CD4-positive, alpha-beta memory T cell (primary cell): Measurements from ENCODE around the gene LYZ. TPM values are rescaled to one million over a fixed set of nuclear protein-coding genes. Genes with fewer than 3 reads are reported as not detected.

Source experiments
- CTCF ChIA-PET: fragments of 350-600 bp; sonication (Branson Sonifier 250); formaldehyde crosslinking; loops from one replicate; lab custom pipeline; 2021; ENCODE audit warnings: inconsistent platforms; ENCODE audit not compliant: partially characterized antibody; lab: Charles Lee
- POLR2A ChIA-PET: fragments of 350-600 bp; sonication (Branson Sonifier 250); formaldehyde crosslinking; loops from one replicate; lab custom pipeline; 2021; ENCODE audit not compliant: partially characterized antibody; lab: Charles Lee
- DNase-seq, 5 donors: peaks; one replicate each; pipeline versions ENCODE4 v3.0.0 to v3.0.0-alpha.2; 2020 to 2022; ENCODE audit warnings: mixed read lengths in 1 of 5
- H3K27ac ChIP-seq: one replicate; pipeline ENCODE4 v1.7.0; 2013; ENCODE audit warnings: low read depth, low read length
- H3K27me3 ChIP-seq: 2 replicates; pipeline ENCODE4 v1.7.0; 2013; ENCODE audit warnings: mild to moderate bottlenecking, low read length, moderate library complexity; ENCODE audit not compliant: insufficient read depth
- H3K36me3 ChIP-seq: 2 replicates; pipeline ENCODE4 v1.7.0; 2013; ENCODE audit warnings: mild to moderate bottlenecking, low read length, moderate library complexity; ENCODE audit not compliant: insufficient read depth
- H3K4me1 ChIP-seq: 2 replicates; pipeline ENCODE4 v1.7.0; 2013; ENCODE audit warnings: mild to moderate bottlenecking, low read length, moderate library complexity; ENCODE audit not compliant: insufficient read depth
- H3K4me3 ChIP-seq, 2 donors: one replicate each; pipeline ENCODE4 v1.7.0; 2013; ENCODE audit warnings: low read length in 2 of 2, mild to moderate bottlenecking in 1 of 2
- H3K9me3 ChIP-seq, 2 donors: one replicate each; pipeline ENCODE4 v1.7.0; 2013; ENCODE audit warnings: low read length in 2 of 2, control low read depth in 1 of 2; ENCODE audit not compliant: control insufficient read depth in 1 of 2
- H3K27ac Mint-ChIP-seq, 7 donors: one replicate each; pipeline ENCODE4 v1.8.0; 2020 to 2021; ENCODE audit warnings: mixed read lengths in 7 of 7, mild to moderate bottlenecking in 6 of 7, inconsistent platforms in 3 of 7, moderate library complexity in 3 of 7
- H3K27me3 Mint-ChIP-seq, 2 donors: one replicate each; pipeline ENCODE4 v1.8.0; 2020 to 2021; ENCODE audit warnings: mixed read lengths in 2 of 2
- H3K36me3 Mint-ChIP-seq, 2 donors: one replicate each; pipeline ENCODE4 v1.8.0; 2020 to 2021; ENCODE audit warnings: mixed read lengths in 2 of 2, inconsistent platforms in 1 of 2, mild to moderate bottlenecking in 1 of 2
- H3K4me1 Mint-ChIP-seq, 4 donors: one replicate each; pipeline ENCODE4 v1.8.0; 2020 to 2021; ENCODE audit warnings: mixed read lengths in 4 of 4, mild to moderate bottlenecking in 1 of 4
- H3K4me3 Mint-ChIP-seq, 8 donors: one replicate each; pipeline ENCODE4 v1.8.0; 2020 to 2021; ENCODE audit warnings: mixed read lengths in 8 of 8, mild to moderate bottlenecking in 7 of 8, moderate library complexity in 6 of 8, inconsistent platforms in 3 of 8
- H3K9me3 Mint-ChIP-seq, 8 donors: one replicate each; pipeline ENCODE4 v1.8.0; 2020 to 2021; ENCODE audit warnings: mixed read lengths in 8 of 8, mild to moderate bottlenecking in 5 of 8, inconsistent platforms in 3 of 8, moderate library complexity in 1 of 8
- intact Hi-C: fragments of 100-400 bp; cut with micrococcal nuclease; formaldehyde crosslinking; loops from one replicate; pipeline ENCODE4 v1.15.1; 2023
- polyA plus RNA-seq, 2 donors: library from polyadenylated mRNA; unstranded; fragments of 300-500 nt; fragmentation: Illumina TruSeq; gene quantifications; one replicate each; pipeline ENCODE4 v1.2.3, GENCODE V29; 2021
- total RNA-seq, 2 experiments: library from RNA; stranded (reverse); gene quantifications; one replicate each; pipeline ENCODE4 v1.2.3, GENCODE V29; 2021

The LYZ gene
- total and polyA plus RNA-seq, 4 experiments from 2014 or later, result 5.3 to 42.3 (median 24.1) TPM

DNA sequence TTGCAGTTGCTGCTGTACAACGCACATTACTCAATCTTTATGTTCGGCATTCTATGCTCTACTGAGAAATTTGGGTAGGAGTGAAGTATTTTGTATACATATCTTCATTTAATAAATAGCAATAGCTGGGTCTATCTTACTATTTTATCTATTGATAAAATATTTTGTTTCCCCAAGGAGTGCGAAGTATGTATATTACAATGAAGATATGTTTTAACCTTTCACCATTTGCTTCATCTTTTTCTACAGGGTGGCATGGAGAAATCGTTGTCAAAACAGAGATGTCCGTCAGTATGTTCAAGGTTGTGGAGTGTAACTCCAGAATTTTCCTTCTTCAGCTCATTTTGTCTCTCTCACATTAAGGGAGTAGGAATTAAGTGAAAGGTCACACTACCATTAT is 4.7 kb downstream of the LYZ start:
- Mint-ChIP-seq H3K4me1 (peaks cover 5 to 9% (median 7%) of the 10 kb centered on the region in 4 donors), H3K27ac (no peak overlapping the region), H3K27me3 (peaks cover 4 to 8% of the 10 kb centered on the region in 2 donors), H3K36me3 (no peaks in the 10 kb centered on the region), H3K9me3 (no peaks in the 10 kb centered on the region), H3K4me3 (no peak overlapping the region)
- POLR2A ChIA-PET, result interaction anchor here (0.7 kb wide), 1 partner anchor 22 kb away, joined by 4 read pairs; no protein-coding TSS in a partner anchor
- H3K27me3 ChIP-seq, result no peaks in the 10 kb centered on the region
- H3K9me3 ChIP-seq, result no peaks in the 10 kb centered on the region
- no peak overlapping the region for H3K27ac ChIP-seq
- CTCF ChIA-PET, result interaction anchor here (1.0 to 3.6 kb wide), 2 partner anchors 19 to 218 kb away, joined by 4 to 29 read pairs; no protein-coding TSS in a partner anchor
- DNase-seq, result no peak
- H3K36me3 ChIP-seq, result no peaks in the 10 kb centered on the region
- intact Hi-C loops, result no loop called here
- H3K4me3 ChIP-seq, result no peak overlapping the region
- H3K4me1 ChIP-seq, result peaks cover 6% of the 10 kb centered on the region

DNA sequence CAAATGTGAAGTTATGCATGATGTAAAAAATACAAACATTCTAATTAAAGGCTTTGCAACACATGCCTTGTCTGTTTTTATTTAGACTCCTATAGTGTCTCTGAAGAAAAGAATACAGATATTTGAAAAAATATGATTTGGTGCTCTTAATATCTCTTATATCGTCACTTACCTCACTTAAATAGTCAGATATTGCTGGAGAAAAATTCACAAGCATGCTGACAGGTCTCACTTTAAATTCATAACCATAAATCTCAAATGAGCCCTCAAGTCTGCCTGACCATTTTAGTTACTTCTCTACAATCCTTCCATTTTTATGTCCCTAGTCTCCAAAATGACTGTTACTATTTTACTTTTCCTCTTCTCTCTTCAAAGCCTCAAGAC is 6.0 kb downstream of the LYZ start:
- Histone ChIP-seq H3K27me3 (no peaks in the 10 kb centered on the region), H3K27ac (no peak overlapping the region), H3K9me3 (no peaks in the 10 kb centered on the region), H3K4me1 (peaks cover 4% of the 10 kb centered on the region), H3K36me3 (no peaks in the 10 kb centered on the region), H3K4me3 (no peak overlapping the region)
- intact Hi-C loops, result no loop called here
- DNase-seq, result no peak
- H3K4me1 Mint-ChIP-seq, result peaks cover 8 to 12% (median 10%) of the 10 kb centered on the region in 4 donors
- ChIA-PET POLR2A (no interaction called here), CTCF (interaction anchor here (3.6 kb wide), 1 partner anchor 217 kb away, joined by 29 read pairs; no protein-coding TSS in a partner anchor)
- peaks cover 4 to 8% of the 10 kb centered on the region in 2 donors for H3K27me3 Mint-ChIP-seq
- no peak overlapping the region for H3K4me3 Mint-ChIP-seq
- no peaks in the 10 kb centered on the region for H3K36me3 Mint-ChIP-seq
- H3K27ac Mint-ChIP-seq, result no peak overlapping the region
- no peaks in the 10 kb centered on the region for H3K9me3 Mint-ChIP-seq

DNA sequence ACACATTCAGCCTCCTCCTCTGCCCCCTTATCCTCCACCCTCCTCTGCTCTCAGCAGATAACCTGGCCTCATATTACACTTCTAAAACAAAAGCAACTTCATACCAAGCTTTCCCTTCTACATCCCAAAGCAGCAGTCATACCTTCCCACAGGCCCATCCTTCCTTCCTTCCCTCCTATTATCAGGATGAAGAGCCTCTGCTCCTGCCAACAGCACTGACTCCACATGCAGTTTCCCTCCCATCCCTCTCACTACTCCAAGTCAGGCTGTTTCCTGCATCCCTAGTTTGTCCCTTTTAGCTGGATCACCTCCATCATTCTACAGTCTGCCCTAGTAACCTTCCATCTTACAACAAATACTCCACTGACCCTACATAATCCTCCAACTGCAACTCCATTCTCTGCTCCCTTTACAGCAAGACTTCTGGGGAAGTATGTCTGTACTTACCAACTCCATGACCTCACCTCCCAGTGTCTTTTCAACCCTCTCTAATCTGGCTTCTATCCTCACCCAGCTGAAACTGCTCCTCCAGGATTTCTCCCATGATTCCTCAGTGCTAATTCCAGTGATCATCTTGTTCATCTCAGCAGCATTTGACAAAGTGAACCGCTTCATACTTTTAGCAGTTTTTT is 6.5 kb downstream of the LYZ start:
- no peak overlapping the region for H3K27ac ChIP-seq
- intact Hi-C loops, result loop anchor here (5.0 kb wide), 2 partner anchors 1223 to 1378 kb away; no protein-coding TSS in a partner anchor

DNA sequence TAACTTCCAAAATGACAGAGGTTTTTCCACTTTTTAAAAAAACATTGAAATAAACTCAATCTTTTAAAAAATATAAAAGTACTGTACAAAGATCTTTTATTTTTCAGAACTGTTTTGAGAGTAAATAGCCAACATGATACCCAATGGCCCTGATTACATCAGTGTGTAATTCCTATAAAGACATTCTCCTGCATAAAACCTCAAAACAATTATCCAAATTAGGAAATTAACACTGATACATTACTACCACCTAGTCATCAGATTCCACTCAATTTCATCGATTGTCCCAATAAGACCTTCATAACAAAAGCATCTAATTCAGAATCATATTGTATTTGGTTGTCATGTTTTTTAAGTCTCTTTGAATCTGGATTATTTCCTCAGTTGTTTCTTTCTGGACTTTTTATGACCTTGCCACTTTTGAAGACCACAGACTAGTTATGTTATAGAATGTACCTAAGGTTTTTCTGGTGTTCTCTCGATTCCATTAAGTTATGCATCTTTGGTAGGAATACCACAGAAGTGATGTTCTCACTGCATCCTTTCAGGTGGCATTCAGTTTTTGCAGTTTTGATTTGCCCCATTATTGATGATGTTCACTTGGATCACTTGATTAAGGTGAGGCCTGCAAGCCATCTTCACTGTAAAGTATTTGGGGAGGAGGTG is 7.3 kb downstream of the LYZ start:
- Histone ChIP-seq H3K27ac (no peak overlapping the region), H3K4me1 (peaks cover 9% of the 10 kb centered on the region), H3K27me3 (no peaks in the 10 kb centered on the region), H3K9me3 (no peaks in the 10 kb centered on the region), H3K4me3 (no peak overlapping the region), H3K36me3 (no peaks in the 10 kb centered on the region)
- CTCF ChIA-PET, result interaction anchor here (1.7 to 4.0 kb wide), 4 partner anchors 7 to 230 kb away, joined by 6 to 146 read pairs (median 56); partner anchors contain the start of genes CCT2 and LYZ
- Mint-ChIP-seq H3K4me3 (no peak overlapping the region), H3K9me3 (peaks cover 0 to 6% (median 0%) of the 10 kb centered on the region in 8 donors), H3K27ac (no peak overlapping the region), H3K36me3 (peaks cover 0 to 5% of the 10 kb centered on the region in 2 donors), H3K27me3 (peaks cover 4 to 8% of the 10 kb centered on the region in 2 donors), H3K4me1 (peaks cover 17 to 21% (median 20%) of the 10 kb centered on the region in 4 donors)
- intact Hi-C loops, result loop anchor here (5.0 kb wide), 2 partner anchors 1222 to 1377 kb away; no protein-coding TSS in a partner anchor
- no peak for DNase-seq
- POLR2A ChIA-PET, result interaction anchor here (6.0 kb wide), 1 partner anchor 24 kb away, joined by 73 read pairs; no protein-coding TSS in a partner anchor

More for the DNA sequence above, 6.5 kb downstream of the LYZ start:
- H3K4me1 ChIP-seq, result peaks cover 6% of the 10 kb centered on the region
- no peaks in the 10 kb centered on the region for H3K27me3 ChIP-seq
- Mint-ChIP-seq H3K9me3 (peaks cover 0 to 3% (median 0%) of the 10 kb centered on the region in 8 donors), H3K4me3 (no peak overlapping the region), H3K36me3 (no peaks in the 10 kb centered on the region), H3K27me3 (peaks cover 4 to 8% of the 10 kb centered on the region in 2 donors), H3K4me1 (peaks cover 13 to 16% (median 15%) of the 10 kb centered on the region in 4 donors), H3K27ac (peak overlapping the region in 1 of 7 donors; percentile 15)
- H3K9me3 ChIP-seq, result no peaks in the 10 kb centered on the region
- POLR2A ChIA-PET, result interaction anchor here (0.8 kb wide), 1 partner anchor 24 kb away, joined by 3 read pairs; no protein-coding TSS in a partner anchor
- no peak for DNase-seq
- no peaks in the 10 kb centered on the region for H3K36me3 ChIP-seq
- no peak overlapping the region for H3K4me3 ChIP-seq
- CTCF ChIA-PET, result interaction anchor here (3.6 kb wide), 1 partner anchor 217 kb away, joined by 29 read pairs; no protein-coding TSS in a partner anchor

DNA sequence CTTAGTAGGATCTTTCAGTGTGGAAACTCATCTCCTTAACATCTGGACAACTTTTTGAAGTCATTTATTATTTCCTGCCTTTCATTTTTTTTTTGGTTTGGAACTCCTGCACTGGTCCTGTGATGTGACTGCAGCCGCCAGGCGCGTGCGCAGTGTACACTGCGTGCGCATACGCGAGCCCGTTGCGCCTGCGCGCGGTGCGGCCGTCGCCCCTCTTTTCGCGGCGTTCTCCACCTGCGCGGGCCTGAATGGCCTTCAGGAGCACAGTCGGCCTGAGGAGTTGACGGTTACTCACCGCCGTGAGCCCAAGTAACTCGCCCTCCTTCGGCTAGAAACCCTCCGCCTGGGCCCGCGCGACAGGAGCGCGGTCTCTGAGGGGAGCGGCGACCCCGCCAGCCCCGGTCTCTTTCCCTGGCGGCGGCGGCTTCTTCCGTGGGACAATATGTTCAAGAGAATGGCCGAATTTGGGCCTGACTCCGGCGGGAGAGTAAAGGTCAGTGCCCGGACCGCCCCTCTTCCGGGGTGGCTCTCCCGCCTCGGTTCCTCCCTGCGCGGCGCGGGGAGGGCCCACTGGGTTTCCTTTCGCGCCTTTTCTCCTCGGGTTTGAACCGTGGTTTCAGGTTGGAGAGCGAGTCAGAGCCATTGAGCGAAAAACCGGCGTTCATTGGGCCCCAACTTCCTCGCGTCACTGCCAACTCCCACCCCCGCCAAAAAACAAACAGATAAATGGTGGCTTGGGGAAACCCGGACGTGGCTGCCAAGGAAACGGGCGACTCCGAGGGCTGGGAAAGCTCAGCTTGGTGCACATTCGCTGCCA is 11.6 kb downstream of the LYZ start, which contains the start of gene YEATS4:
Gene YEATS4 (plus strand): TSS at position 213 of the 817 bp plus-strand sequence. CDS start 230 bp downstream, at position 443.
- H3K36me3 Mint-ChIP-seq, result peaks cover 0 to 17% of the 10 kb centered on the region in 2 donors
- intact Hi-C loops, result loop anchor here (1.0 to 5.0 kb wide), 8 partner anchors 28 to 1373 kb away; partner anchors contain the start of genes CCT2, CPSF6 and FRS2
- peaks cover 24 to 29% (median 27%) of the 10 kb centered on the region in 4 donors for H3K4me1 Mint-ChIP-seq
- CTCF ChIA-PET, result interaction anchor here (1.9 to 4.0 kb wide), 4 partner anchors 10 to 212 kb away, joined by 5 to 146 read pairs (median 20); partner anchors contain the start of gene LYZ
- peaks cover under 1 to 1% of the 10 kb centered on the region in 2 donors for H3K27me3 Mint-ChIP-seq
- Histone ChIP-seq H3K27ac (peak within 1 kb of the TSS; percentile 86), H3K4me3 (peak within 1 kb of the TSS; percentile 67 to 74), H3K4me1 (peaks cover 11% of the 10 kb centered on the region), H3K9me3 (no peaks in the 10 kb centered on the region), H3K36me3 (no peaks in the 10 kb centered on the region), H3K27me3 (no peaks in the 10 kb centered on the region)
- H3K27ac Mint-ChIP-seq, result peak within 1 kb of the TSS; percentile 82 to 96 (median 94)
- peaks cover 0 to 6% (median 0%) of the 10 kb centered on the region in 8 donors for H3K9me3 Mint-ChIP-seq
- POLR2A ChIA-PET, result interaction anchor here (0.8 to 6.0 kb wide), 2 partner anchors 28 to 380 kb away, joined by 3 to 73 read pairs; no protein-coding TSS in a partner anchor
- DNase-seq, result peak; percentile 86 to 96 (median 88)
- H3K4me3 Mint-ChIP-seq, result peak within 1 kb of the TSS; percentile 83 to 97 (median 93)

DNA sequence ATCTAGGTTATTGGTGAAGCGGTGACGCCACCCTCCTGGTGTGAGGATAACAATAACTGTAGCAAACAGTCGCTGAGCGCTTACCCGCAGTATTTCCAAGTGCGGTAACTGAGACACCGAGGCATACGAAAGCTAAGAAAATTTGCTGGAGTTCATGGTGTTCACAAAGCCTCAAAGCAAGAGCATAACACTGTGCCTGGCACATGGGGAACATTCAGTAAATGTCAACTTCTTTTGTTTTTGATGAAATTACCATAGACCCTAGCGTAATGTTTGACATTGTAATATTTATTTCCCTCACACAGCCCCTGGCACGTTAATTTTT is 12.1 kb downstream of the LYZ start:
- ChIA-PET POLR2A (interaction anchor here (0.8 to 6.0 kb wide), 2 partner anchors 29 to 379 kb away, joined by 3 to 73 read pairs; no protein-coding TSS in a partner anchor), CTCF (no interaction called here)
- Mint-ChIP-seq H3K9me3 (peaks cover 0 to 6% (median 0%) of the 10 kb centered on the region in 8 donors), H3K4me3 (peak overlapping the region; percentile 83 to 97 (median 93)), H3K27me3 (no peaks in the 10 kb centered on the region), H3K27ac (peak overlapping the region; percentile 82 to 96 (median 94)), H3K36me3 (peaks cover 0 to 17% of the 10 kb centered on the region in 2 donors), H3K4me1 (peaks cover 24 to 29% (median 27%) of the 10 kb centered on the region in 4 donors)
- Histone ChIP-seq H3K27ac (peak overlapping the region; percentile 86), H3K4me1 (peaks cover 11% of the 10 kb centered on the region), H3K36me3 (no peaks in the 10 kb centered on the region), H3K4me3 (peak overlapping the region; percentile 67 to 74), H3K27me3 (no peaks in the 10 kb centered on the region), H3K9me3 (no peaks in the 10 kb centered on the region)
- intact Hi-C loops, result loop anchor here (1.0 kb wide), 1 partner anchor 379 kb away; no protein-coding TSS in a partner anchor
- no peak for DNase-seq
